Right forelimb (tissue), 1 donor: ENCODE measurements around the gene FPGS.
A peak's percentile ranks its signal among the peaks of the same experiment; 100 is the strongest.
"Not testable (repeated sequence)": the region's sequence is repeated elsewhere in the genome, so short reads cannot be mapped to it uniquely, and the experiment has no call there.

Experiments
- DNase-seq: peaks from one replicate; pipeline ENCODE4 v3.0.0-alpha.2; 2018

Gene FPGS

DNA sequence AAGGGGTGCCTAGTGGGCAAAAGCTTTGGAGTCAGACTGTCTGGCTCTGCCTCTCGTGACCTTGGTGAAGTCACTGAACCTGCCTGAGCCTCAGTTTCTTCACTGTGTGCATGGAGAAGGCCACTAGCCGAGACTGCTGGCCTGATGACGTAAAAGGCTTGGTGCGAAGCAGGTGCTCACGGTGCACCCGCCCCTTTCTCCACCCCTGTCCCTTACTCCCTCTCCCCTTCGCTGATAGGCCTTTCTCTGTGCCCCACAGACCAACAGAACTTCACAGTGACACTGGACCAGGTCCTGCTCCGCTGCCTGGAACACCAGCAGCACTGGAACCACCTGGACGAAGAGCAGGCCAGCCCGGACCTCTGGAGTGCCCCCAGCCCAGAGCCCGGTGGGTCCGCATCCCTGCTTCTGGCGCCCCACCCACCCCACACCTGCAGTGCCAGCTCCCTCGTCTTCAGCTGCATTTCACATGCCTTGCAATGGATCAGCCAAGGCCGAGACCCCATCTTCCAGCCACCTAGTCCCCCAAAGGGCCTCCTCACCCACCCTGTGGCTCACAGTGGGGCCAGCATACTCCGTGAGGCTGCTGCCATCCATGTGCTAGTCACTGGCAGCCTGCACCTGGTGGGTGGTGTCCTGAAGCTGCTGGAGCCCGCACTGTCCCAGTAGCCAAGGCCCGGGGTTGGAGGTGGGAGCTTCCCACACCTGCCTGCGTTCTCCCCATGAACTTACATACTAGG is 10.4 kb downstream of the FPGS start:
- DNase-seq = no peak

DNA sequence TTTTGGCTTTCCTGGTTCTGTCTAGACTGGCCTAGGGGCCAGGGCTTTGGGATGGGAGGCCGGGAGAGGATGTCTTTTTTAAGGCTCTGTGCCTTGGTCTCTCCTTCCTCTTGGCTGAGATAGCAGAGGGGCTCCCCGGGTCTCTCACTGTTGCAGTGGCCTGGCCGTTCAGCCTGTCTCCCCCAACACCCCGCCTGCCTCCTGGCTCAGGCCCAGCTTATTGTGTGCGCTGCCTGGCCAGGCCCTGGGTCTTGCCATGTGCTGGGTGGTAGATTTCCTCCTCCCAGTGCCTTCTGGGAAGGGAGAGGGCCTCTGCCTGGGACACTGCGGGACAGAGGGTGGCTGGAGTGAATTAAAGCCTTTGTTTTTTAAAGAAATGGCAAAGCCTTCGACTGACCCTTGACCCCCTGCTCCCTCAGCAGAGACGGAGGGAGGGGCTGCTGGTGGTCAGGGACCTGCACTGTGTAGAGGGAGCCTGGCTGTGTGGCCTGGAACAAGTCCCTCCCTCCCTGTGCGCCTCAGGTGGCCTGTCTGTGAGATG is 11.1 kb downstream of the FPGS start:
- no peak for DNase-seq

DNA sequence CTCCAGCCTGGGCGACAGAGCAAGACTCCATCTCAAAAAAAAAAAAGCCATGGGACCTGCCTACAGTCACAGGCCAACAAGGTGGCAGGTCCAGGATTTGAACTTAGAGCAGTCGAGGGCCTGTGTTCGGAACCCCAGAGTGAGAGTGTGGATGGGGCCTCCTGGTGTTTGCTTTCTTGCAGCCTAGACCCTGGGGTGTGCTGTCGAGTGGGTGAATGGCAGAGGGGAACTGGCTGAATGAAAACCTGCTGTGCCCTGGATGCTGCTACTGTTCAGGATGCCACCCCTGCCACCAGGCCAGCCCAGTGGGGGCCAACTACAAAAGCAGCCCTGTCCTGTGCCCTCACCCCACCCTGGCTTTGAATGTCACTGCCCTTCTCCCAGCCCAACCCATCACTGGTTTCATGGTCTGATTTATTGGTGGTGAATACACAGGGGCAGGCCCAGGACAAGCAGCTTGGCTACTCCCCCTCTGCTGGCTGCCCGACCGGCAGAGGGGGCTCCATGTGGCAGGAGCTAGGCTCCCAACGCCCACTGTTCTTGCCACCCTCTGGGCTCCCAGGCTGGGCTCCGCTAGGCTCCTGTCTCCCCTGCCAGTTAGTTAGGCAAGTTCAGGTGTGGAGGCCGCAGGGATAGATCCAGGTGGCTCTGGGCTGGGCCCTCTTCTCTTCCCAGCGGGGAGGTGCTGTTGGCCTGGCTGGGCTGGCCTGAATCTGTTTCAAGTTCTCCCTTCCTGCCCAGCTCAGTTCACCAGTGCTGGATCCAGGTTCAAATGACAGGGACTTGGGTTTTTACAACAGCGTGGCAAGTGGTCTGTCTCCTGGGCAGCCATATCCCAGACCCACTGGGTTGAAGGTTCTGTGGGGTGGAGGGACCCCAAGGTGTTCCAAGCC is 12.2 kb downstream of the FPGS start:
- no peak for DNase-seq

DNA sequence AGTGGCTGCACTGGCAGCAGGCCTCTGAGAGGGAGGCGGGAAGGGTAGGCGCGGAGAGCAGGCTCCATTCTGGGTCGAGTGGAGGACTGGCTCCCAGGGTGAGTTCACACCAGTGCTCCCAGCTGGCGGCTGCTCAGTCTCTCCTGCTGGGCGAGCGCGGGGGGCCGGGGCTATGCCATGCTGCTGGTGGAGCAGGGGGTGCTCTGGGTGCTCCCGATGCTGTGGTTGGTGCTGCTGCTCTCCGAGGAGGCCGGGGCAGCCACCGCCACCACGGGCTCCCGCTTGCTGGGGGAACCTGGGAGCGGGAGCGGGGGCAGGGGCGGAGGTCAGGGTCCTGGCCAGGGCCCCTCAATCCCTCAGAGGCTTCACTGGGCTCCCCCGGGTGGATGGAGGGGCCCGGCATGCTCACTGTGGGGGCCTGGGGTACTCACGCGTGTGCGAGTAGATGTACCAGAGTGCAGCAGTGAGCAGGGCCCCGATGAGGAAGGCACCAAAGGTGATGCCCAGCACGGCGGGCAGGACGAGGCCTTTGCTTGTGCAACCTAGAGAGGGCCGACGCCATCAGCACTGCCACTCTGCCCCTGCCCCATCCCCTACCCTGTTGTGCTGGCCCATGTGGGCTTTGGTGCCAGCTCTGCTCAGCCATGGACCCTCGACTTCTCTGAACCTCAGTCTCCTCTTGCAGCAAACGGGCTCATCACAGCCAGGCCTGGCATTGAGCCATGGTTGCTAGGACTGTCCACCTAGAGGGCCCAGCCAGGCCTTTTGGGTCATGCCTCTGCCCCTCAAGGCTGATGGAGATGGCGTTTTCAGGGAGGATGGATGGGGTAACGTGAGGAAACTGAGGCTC is 13.1 kb downstream of the FPGS start:
- no peak for DNase-seq

DNA sequence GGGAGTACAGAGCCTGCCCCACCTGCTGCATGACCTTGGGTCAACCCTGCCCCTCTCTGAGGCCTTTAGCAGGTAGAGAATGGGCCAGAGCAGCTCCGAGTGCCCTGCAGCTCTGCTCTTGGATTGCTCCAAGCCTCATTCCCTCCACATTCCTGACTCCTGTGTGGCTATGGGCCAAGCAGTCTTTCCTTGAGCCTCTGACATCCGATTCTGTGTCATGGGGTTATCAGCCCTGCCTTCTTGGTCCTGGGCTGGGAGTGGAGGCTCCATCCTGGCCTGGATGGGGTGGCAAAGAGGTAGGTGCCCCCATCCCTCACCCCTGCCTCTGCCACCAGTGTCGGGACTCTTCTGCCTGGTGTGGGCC is 13.7 kb downstream of the FPGS start:
- DNase-seq = no peak

DNA sequence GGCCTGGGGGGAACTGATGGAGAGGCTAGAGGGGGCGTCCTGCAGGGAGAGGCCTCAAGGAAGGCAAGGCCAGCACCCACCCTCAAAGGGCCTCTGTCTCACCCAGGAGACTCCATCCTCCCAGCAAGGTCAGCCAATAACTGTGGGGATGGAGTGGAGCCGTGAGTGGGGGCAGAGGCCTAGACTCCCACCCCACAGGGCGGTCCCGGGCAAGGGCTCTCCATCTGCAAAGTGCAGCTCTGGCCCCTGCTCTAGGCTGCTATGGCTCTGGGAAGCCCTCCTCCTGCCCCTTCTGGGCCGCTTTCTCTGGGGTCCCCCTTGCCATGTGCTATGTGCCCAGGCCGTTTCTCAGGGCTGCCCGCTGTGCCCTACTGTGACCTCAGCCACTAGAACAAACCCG is 14.0 kb downstream of the FPGS start:
- no peak for DNase-seq

DNA sequence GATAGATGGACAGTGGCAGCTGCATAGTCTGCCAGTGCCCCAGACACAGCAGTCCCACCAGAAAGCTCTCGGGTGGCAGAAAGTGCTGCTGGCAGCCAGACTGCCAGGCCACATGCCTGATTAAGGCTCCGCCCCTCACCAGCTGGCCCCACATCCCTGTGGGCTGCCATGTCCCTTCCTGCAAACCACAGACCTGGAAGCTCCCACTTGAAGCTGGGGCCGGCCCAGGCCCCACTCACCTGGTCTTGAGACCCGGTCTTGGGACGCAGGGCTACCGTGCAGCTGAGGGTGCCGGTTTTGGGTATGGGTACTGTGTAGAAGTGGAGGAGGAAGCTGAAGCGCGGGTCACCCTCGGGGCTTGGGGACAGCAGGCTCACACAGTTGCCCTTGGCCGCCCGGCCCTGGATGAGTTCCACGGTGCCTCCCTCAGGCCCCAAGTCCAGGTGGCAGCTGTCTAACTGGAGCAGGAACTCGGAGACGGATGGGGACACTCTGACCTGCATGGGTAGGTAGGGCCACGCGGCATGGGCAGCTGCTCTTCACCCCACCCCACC is 15.3 kb downstream of the FPGS start:
- DNase-seq = peak; percentile 70

DNA sequence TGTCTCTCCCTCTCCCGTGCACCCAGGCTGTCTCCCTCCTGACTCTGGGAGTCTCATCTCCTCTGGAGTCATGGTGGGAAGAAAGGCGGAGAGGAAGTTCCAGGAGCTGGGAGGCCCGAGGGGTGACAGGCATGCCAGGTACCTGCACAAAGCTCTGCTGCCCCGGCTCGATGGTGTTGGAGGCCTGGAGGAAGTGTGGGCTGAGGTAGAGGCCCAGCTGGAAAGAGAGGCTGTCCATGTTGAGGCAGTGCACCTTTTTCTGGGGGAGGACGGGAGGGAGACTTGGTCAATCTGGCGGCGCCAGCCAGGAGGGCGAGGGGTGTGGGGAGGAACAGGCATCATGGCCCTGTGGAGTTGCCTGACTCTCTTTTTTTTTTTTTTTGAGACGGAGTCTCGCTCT is 15.9 kb downstream of the FPGS start:
- DNase-seq = no peak

DNA sequence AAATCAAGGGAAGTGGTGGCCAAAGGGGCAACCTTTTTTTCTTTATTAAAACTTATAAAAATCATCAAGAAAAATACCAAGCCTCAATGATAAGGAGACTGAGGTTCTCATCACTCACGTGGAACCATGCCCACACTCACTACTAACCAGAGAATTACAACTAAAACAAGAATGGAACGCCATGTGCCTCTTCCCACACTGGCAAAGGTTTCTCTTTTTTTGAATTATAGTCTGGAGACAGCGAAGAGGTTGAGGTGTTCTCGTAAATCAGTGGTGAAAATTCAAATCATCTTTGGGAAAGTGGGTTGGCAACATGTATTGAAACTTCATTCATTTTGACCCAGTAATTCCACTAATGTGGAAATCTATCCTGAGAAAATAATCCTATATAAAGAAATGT is 19.4 kb downstream of the FPGS start:
- no peak for DNase-seq

DNA sequence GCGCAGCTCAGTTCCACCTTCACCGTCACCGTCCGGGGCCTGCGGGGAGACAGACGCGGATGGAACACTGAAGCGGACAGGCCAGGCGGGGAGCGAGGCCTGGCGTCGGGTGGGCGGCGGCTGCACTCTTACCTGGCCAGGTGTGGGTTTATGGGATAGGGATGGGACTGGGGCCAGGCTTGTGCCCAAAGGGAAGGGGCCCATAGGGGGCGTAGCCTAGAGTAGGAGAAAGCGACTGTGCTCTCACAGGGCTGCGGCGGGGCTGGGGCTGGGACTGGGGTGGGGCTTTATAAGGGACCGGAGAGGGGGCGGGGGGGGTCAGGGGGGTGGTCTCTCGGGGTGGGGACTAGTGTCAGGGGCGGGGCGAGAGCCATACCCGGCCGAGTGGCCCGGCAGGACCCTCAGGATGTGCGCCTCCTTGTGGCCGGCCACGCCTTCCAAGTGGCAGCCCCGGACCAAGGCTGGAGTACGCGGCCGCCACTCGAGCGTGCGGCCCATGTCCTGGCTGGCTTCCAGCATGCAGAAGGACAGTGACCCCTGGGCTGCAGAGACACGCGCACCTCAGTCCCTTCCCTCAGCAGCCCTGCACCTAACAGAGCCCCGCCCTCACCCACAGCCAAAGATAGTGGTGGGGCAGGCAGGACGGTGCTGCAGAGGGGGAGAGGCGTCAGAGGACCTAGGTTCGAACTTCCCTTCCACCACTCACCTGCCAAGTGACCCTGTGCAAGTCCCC is 22.8 kb downstream of the FPGS start:
- DNase-seq = no peak

DNA sequence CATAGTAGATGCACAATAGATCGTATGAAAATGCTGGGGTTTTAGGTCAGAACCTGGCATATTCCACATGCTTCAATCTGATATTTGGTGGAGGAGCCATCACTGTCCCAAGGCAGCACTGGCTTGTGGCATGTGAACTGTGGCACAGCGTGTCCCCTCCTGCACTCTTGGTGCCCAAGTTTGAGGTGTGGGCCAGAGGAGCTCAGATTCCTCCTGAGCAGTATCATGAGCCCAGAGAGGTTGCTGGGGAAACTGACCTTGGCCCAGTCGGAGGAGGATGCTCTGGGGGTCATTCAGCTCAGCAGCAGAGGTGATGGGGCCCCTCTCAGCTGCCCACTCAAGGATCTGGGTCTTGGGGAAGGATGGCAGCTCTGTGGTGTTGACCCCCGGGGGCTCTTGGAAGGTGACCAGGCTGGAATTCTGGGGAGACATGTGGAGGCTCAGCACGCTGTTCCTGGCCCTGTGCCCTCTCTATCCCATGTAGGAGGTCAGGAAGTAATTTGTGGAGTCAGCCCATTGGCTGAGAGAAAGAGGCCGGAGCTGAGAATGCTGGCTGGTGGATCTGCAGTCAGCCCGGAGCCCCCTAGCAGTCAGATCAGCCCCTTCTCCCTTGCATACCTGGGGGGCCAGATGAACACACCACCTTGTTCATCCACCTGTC is 23.7 kb downstream of the FPGS start:
- DNase-seq = no peak

DNA sequence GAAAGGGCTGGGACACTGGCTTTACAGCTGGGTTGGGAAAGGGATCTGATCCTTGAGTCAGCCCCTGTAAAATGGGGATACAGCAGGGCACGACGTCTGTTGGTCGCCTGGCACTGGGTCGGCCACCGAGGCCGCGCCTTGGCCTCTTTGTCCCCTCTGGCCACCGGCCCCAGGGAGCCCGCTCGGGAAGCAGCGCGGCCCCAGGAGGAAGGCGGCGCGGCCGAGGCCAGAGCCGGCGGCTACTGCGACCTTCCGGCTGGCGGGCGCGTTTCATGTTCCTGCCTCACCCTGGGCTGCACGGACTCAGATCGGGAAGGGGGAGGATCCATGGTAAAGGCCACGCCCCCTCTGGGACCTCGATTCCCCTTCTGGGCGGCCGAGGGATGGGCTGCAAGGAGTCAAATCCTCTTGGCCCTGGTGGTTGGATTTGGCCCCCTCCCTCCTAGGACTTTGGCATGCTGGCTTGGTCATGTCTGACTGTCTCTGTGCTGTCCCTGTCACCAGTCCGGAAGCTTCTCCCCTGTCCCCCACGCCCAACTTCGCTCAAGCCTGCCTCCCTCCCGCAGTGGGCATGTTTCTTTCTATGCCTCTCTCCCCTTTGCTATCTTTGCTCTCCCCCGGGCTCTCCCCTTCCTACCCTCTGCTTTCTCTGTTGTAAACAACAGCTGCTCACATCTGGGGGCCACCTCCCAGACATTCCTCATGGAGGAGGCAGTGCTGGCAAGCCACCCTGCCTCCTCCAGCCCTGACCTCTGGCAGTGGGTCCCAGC is 25.8 kb downstream of the FPGS start:
- peak; percentile 87 for DNase-seq

DNA sequence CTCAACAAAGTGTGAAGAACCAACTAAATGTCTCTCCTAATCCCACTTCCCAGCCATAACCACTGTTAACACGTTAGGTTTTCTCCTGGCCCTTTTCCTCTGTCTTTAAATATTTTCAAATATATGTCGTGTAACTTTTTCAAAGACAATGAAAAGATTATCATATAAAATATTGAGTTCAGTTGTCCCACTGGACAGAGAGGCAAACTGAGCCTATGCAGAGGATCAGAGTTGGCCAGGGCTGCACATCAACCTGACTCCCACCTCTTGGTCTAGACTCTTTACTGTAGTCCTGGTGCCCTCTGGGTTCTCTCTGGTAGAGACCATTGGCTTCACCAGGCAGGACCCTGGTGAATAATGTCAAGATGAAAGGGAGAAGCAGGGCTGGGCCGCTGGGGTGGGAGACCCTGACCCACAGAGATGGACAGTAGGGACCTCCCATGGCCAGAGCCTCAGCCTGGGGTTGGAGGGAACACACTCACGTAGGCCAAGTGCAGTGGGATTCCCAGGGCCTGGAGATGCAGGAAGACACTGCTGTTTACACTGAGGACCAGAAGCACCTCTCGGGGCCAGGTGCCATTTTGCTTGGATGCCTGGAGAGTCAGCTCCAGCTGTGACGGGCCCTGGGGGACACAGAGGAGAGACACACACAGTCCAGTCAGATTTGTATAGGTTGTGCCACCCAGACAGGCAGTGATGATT is 26.7 kb downstream of the FPGS start:
- DNase-seq = no peak

DNA sequence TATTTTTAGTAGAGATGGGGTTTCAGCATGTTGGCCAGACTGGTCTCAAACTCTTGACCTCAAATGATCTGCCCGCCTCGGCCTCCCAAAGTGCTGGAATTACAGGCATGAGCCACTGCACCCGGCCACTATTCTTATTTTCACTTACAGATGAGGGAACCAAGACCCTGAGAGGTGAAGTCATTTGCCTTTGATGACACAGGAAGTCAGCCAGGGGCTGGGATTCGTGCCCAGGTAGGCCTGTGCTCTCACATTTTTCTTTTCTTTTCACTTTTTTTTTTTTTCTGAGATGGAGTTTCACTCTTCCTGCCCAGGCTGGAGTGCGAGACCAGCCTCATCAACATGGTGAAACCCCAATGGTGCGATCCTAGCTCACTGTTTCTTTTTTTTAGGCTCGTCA is 29.6 kb downstream of the FPGS start:
- no peak for DNase-seq

DNA sequence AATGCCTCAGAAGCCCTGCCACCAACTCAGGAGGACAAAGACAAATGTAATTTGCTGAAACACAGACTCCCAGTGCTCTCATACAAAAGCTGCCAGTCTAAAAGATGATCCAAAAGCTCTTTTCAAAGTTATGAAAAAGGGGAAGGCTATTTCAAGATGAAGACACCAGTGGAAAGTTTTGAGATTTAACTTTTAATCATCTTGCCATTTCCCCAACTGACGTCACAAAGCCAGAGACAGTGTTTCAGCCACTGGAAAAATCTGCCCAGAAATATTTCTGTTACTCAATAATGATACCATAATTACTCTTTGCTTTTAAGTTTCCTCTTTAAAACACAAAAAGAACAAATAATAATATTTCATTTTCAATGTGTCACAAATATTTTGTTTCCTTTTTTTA is 30.9 kb downstream of the FPGS start:
- DNase-seq = no peak

DNA sequence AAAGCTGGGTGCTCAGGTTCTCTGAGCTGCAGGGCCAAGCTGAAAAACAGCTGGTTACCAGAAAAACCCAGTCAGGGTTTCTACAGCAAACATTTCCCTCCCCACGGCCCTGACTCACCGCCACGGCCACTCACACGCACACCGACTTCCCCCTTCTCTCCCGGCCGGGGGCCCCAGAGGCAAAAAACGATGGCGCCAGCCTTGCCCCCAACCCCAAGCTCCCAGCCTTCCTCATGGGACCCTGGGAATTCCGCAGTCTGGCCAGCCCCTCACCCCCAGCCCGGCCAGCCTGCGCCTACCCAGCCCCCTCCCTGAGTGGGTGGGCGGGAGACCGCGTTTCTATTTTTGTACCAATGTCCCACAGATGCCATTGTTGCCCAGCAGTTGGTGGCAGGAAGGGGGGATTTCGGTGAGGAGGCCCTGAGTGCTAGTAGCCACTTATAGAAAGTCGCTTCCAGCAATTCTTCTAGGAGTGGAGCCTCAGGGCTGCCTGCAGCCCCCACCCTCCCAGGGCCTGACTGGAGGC is 33.4 kb downstream of the FPGS start:
- peak; percentile 65 for DNase-seq

DNA sequence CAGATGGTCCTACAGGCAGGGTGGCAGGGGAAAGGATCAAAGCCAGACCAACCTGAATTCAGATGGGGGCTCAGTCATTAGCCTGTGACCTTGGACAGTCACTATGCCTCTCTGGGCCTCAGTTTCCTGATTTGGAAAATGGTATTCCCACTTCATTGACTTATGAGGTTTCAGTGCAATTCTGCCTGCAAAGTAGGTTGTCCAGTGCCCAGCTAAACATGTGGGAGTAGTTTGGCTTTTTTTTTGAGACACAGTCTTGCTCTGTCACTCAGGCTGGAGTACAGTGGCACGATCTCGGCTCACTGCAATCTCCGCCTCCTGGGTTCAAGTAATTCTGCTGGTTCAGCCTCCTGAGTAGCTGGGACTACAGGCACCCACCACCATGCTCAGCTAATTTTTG is 33.9 kb downstream of the FPGS start:
- DNase-seq = not testable (repeated sequence)

DNA sequence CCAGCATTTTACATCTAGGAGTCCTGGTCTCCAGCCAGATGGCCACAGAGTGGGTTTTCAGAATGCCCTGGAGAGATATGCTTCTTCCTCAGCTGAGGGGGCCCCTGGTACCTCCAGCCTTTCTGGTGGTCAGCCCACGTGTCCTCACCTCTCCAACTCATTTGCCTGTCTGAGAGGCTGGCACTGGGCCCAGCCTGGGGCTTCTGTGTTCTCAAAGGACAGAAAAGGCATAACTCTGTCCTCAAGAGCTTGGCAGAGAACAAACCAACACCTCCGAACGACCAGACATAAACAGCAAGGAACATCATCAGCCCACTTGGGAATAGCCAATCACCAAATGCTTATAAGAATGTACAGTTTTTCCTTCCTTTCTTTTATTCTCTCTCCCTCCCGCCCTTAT is 34.7 kb downstream of the FPGS start:
- DNase-seq = no peak

DNA sequence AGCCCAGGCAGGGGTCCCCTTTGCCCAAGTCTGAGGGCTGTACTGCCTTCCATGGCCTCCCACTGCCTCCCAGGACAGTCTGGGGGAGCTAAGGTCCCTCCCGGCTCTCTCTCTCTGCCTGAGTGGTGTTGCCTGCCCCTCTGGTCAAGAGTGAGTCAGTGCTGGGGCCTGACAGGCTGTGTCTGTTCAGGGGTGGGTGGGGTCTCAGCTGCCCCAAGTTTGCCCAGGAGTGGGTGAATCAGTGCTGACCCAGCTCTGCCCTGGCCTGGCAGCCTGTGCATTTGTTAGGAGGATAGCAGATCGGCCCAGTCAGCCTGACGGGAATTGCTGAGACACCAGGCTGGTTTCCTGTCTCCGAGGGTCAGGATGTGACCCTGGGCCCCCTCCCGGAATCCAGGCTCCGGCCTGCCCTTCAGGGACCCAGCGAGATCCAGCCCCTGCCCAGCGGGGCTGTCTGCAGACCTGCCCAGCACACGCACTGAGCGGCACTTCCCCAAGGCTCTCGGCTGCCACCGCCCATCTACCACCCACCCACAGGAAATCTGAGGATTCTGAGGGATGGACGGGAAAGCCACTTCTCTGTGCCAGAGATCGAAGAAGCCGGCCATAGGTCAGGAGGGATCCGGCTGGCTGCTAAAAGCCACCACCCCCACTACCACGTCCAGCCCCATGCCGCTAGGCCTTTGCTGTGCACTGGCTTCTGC is 35.8 kb downstream of the FPGS start:
- no peak for DNase-seq
